Astrocyte (in vitro differentiated cells and primary cell): Measurements from ENCODE around the gene CABP7. TPM values are rescaled to one million over a fixed set of nuclear protein-coding genes. Genes with fewer than 3 reads are reported as not detected.

Source experiments
- DNase-seq: peaks from one replicate; pipeline ENCODE4 v3.0.0-alpha.2; 2010; ENCODE audit warnings: low read depth
- FAIRE-seq: peaks from 2 replicates; lab custom pipeline; 2011; peaks lifted over from hg19 to GRCh38; lab: Jason Lieb, UNC
- H2AFZ ChIP-seq: 2 replicates; pipeline ENCODE4 v1.6.0; 2012; ENCODE audit warnings: low read depth, low read length, inconsistent platforms
- H3K27ac ChIP-seq: 2 replicates; pipeline ENCODE4 v1.5.1; 2011; ENCODE audit warnings: low read depth, low read length, inconsistent platforms
- H3K27me3 ChIP-seq: 2 replicates; pipeline ENCODE4 v1.6.0; 2011; ENCODE audit warnings: low read length, inconsistent platforms; ENCODE audit not compliant: insufficient read depth
- H3K36me3 ChIP-seq: 2 replicates; pipeline ENCODE4 v1.5.1; 2011; ENCODE audit warnings: low read length, inconsistent platforms; ENCODE audit not compliant: insufficient read depth
- H3K4me1 ChIP-seq: 2 replicates; pipeline ENCODE4 v1.5.1; 2011; ENCODE audit warnings: low read length, inconsistent platforms; ENCODE audit not compliant: insufficient read depth
- H3K4me2 ChIP-seq: 2 replicates; pipeline ENCODE4 v1.6.0; 2012; ENCODE audit warnings: low read length, inconsistent platforms
- H3K4me3 ChIP-seq: 2 replicates; pipeline ENCODE4 v1.5.1; 2011; ENCODE audit warnings: low read depth, mild to moderate bottlenecking, low read length, inconsistent platforms; ENCODE audit not compliant: insufficient read depth
- H3K79me2 ChIP-seq: 2 replicates; pipeline ENCODE4 v1.6.0; 2012; ENCODE audit warnings: mild to moderate bottlenecking, low read length, inconsistent platforms; ENCODE audit not compliant: insufficient read depth
- H3K9ac ChIP-seq: 2 replicates; pipeline ENCODE4 v1.6.0; 2012; ENCODE audit warnings: mild to moderate bottlenecking, low read length, inconsistent platforms
- H3K9me3 ChIP-seq: 2 replicates; pipeline ENCODE4 v1.5.1; 2012; ENCODE audit warnings: low read depth, mild to moderate bottlenecking, low read length, inconsistent platforms; ENCODE audit not compliant: insufficient read depth
- H4K20me1 ChIP-seq: 2 replicates; pipeline ENCODE4 v1.6.0; 2012; ENCODE audit warnings: low read length, inconsistent platforms; ENCODE audit not compliant: insufficient read depth
- H3K27ac Mint-ChIP-seq: one replicate; pipeline ENCODE4 v1.8.0; 2021; ENCODE audit warnings: mild to moderate bottlenecking, mixed read lengths; ENCODE audit not compliant: unreplicated experiment
- H3K27me3 Mint-ChIP-seq: one replicate; pipeline ENCODE4 v1.8.0; 2021; ENCODE audit warnings: low read depth, mixed read lengths; ENCODE audit not compliant: unreplicated experiment
- H3K36me3 Mint-ChIP-seq: one replicate; pipeline ENCODE4 v1.8.0; 2021; ENCODE audit warnings: low read depth, mixed read lengths; ENCODE audit not compliant: unreplicated experiment
- H3K4me1 Mint-ChIP-seq: one replicate; pipeline ENCODE4 v1.8.0; 2021; ENCODE audit warnings: low read depth, mixed read lengths; ENCODE audit not compliant: unreplicated experiment
- H3K4me3 Mint-ChIP-seq: one replicate; pipeline ENCODE4 v1.8.0; 2021; ENCODE audit warnings: mild to moderate bottlenecking, moderate library complexity, mixed read lengths; ENCODE audit not compliant: unreplicated experiment
- H3K9me3 Mint-ChIP-seq: one replicate; pipeline ENCODE4 v1.8.0; 2021; ENCODE audit warnings: mild to moderate bottlenecking, mixed read lengths; ENCODE audit not compliant: unreplicated experiment
- CTCF ChIP-seq: IDR thresholded peaks from 2 replicates; pipeline ENCODE4 v1.5.1; 2011; ENCODE audit warnings: low read depth, mild to moderate bottlenecking, inconsistent platforms, low read length, moderate library complexity; ENCODE audit not compliant: insufficient read depth
- EZH2 ChIP-seq: IDR thresholded peaks from 2 replicates; pipeline ENCODE4 v1.6.1; 2012; ENCODE audit warnings: mild to moderate bottlenecking, low read length, inconsistent platforms; ENCODE audit not compliant: insufficient read depth
- total RNA-seq: library from RNA; stranded (reverse); gene quantifications from 2 replicates; pipeline ENCODE4 v1.2.1, GENCODE V29; 2021

Gene CABP7
- total RNA-seq, 1 donor from 2014 or later = not detected

GRCh38 chr22:29758959-29759358, 39.2 kb downstream of the CABP7 start:
- no peaks in the 10 kb centered on the region for H3K36me3 ChIP-seq
- TF ChIP-seq EZH2 (no peak), CTCF (no peak)
- Mint-ChIP-seq H3K27ac (no peak overlapping the region), H3K27me3 (no peaks in the 10 kb centered on the region), H3K9me3 (no peaks in the 10 kb centered on the region), H3K4me3 (no peak overlapping the region), H3K36me3 (peaks cover 1% of the 10 kb centered on the region), H3K4me1 (peaks cover 2% of the 10 kb centered on the region)
- H3K79me2 ChIP-seq = no peaks in the 10 kb centered on the region
- peaks cover 11% of the 10 kb centered on the region for H4K20me1 ChIP-seq
- FAIRE-seq = no peak
- H2AFZ ChIP-seq = no peak overlapping the region
- no peaks in the 10 kb centered on the region for H3K27me3 ChIP-seq
- no peaks in the 10 kb centered on the region for H3K4me1 ChIP-seq
- DNase-seq = no peak
- H3K9me3 ChIP-seq = no peaks in the 10 kb centered on the region
- H3K4me3 ChIP-seq = no peak overlapping the region
- H3K9ac ChIP-seq = no peak overlapping the region
- H3K4me2 ChIP-seq = no peak overlapping the region
- no peak overlapping the region for H3K27ac ChIP-seq

- no peaks in the 10 kb centered on the region for H3K9me3 ChIP-seq
- Mint-ChIP-seq H3K27ac (no peak overlapping the region), H3K36me3 (peaks cover 1% of the 10 kb centered on the region), H3K4me1 (peaks cover 4% of the 10 kb centered on the region), H3K27me3 (no peaks in the 10 kb centered on the region), H3K4me3 (no peak overlapping the region), H3K9me3 (no peaks in the 10 kb centered on the region)
- peaks cover 8% of the 10 kb centered on the region for H3K79me2 ChIP-seq
- H3K36me3 ChIP-seq = no peaks in the 10 kb centered on the region
- no peak overlapping the region for H3K4me2 ChIP-seq
- H3K27ac ChIP-seq = no peak overlapping the region
- no peak overlapping the region for H2AFZ ChIP-seq
- peaks cover 7% of the 10 kb centered on the region for H3K4me1 ChIP-seq
- DNase-seq (no peak), FAIRE-seq (no peak)
- no peak overlapping the region for H3K4me3 ChIP-seq
- H4K20me1 ChIP-seq = peaks cover 2% of the 10 kb centered on the region
- TF ChIP-seq EZH2 (no peak), CTCF (no peak)
- no peak overlapping the region for H3K9ac ChIP-seq
- H3K27me3 ChIP-seq = no peaks in the 10 kb centered on the region
These were observed 42.5 kb downstream of the CABP7 start for GRCh38 chr22:29762263-29762662.

- Mint-ChIP-seq H3K27me3 (no peaks in the 10 kb centered on the region), H3K36me3 (peaks cover 3% of the 10 kb centered on the region), H3K9me3 (no peaks in the 10 kb centered on the region), H3K4me3 (peak overlapping the region; percentile 99), H3K27ac (peak overlapping the region; percentile 99), H3K4me1 (peaks cover 11% of the 10 kb centered on the region)
- H4K20me1 ChIP-seq = peaks cover 18% of the 10 kb centered on the region
- no peaks in the 10 kb centered on the region for H3K9me3 ChIP-seq
- H3K27me3 ChIP-seq = no peaks in the 10 kb centered on the region
- DNase-seq (no peak), FAIRE-seq (no peak)
- H2AFZ ChIP-seq = peak overlapping the region; percentile 100
- peaks cover 17% of the 10 kb centered on the region for H3K36me3 ChIP-seq
- peak overlapping the region; percentile 97 for H3K9ac ChIP-seq
- peak overlapping the region; percentile 95 for H3K4me2 ChIP-seq
- H3K27ac ChIP-seq = peak overlapping the region; percentile 96
- H3K4me1 ChIP-seq = peaks cover 17% of the 10 kb centered on the region
- H3K4me3 ChIP-seq = peak overlapping the region; percentile 97
- peaks cover 35% of the 10 kb centered on the region for H3K79me2 ChIP-seq
- TF ChIP-seq EZH2 = no peak
- no peak for TF ChIP-seq CTCF
These were observed 46.3 kb downstream of the CABP7 start for GRCh38 chr22:29765905-29766631.
